ENCODE results near the gene ANGPTL8.

ANGPTL8 gene

GRCh38 chr19:11204076-11204602 is 35.3 kb upstream of the ANGPTL8 start:
- no peak for DNase-seq

DNA sequence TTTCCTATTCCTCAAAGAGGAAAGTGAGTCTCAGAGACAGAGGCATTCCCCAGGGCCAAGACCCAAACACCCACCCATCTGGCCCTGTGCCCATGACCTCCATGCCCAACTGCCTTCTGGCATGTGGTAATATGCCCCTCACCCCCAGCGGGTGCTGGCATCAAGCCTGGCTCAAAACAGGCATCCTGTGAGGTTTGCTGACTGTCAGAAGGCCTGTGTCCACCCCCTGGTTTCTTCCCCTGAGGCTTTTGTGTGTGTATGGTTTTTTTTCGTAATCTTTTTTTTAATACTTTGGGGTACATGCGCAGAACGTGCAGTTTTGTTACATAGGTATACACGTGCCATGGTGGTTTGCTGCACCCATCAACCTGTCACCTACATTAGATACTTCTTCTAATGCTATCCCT is 34.5 kb upstream of the ANGPTL8 start:
- DNase-seq, result no peak

- DNase-seq, result no peak
These were observed 33.4 kb upstream of the ANGPTL8 start for GRCh38 chr19:11205939-11206570.

DNA sequence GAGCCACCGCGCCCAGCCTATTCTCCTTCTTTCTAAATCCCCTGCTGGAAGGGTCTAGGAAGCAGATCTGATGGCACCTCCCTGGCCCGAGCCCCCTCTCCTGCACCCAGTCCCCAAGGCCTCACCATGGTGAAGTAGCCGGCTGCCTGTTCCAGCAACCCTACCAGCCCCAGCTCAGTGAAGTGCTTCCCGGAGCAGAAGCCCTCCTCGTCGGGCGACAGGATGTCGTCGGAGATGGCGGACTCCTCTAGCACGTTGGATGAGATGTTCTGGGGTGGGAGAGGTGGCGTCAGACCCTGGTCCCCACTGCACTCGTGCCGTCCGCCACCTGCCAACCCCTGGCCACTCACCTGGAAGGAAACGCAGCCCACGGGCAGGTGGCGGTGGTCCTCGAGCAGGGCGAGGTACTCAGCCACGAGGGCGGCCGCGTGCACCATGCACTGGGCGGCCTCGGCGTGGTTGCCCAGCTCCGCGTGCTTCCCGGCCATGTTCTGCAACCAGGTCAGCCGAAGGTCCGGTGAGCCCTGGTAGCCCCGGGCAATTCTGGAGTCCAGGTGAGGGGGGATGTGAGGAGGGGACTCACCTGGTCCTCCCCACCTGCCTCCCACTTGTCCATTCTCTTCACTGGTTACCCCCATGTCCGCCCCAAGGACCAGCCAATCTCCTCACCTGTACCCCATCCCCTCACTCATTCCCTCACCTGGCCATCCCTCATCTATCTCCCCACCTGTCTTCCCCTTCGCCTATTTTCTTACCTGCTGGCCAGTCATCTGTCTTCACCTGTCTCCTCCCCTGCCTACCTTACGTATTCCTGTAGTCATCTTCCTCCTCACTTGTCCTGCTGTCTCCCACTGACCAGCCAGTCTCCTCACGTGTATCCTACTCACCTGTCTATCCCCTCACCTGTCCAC is 30.6 kb upstream of the ANGPTL8 start:
- DNase-seq, result no peak

DNA sequence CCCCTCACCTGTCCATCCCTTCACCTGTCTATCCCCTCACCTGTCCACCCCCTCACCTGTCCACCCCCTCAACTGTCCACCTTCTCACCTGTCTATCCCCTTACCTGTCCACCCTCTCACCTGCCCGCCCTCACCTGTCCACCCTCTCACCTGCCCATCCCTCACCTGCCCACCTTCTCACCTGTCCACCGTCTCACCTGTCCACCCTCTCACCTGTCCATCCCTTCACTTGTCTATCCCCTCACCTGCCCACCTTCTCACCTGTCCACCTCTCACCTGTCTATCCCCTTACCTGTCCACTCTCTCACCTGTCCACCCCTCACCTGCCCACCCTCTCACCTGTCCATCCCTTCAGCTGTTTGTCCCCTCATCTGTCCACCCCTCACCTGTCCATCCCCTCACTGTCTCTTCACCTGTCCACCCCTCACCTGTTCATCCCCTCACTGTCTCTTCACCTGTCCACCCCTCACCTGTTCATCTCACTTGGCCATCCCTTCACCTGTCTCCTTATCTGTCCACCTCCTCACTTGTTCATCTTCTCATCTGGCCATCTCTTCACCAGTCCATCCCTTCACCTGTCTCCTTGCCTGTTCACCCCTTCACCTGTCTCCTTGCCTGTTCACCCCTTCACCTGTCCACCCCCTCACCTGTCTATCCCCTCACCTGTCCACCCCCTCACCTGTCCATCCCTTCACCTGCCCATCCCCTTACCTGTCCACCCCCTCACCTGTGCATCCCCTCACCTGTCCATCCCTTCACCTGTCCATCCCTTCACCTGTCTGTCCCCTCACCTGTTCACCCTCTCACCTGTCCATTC is 29.4 kb upstream of the ANGPTL8 start:
- DNase-seq, result no peak

DNA sequence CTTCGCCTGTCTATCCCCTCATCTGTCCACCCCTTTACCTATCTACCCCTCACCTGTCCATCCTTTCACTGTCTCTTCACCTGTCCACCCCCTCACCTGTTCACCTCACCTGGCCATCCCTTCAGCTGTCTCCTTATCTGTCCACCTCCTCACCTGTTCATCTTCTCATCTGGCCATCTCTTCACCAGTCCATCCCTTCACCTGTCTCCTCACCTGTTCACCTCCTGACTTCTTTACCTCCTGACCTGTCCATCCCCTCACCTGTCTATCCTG is 28.8 kb upstream of the ANGPTL8 start:
- no peak for DNase-seq

DNA sequence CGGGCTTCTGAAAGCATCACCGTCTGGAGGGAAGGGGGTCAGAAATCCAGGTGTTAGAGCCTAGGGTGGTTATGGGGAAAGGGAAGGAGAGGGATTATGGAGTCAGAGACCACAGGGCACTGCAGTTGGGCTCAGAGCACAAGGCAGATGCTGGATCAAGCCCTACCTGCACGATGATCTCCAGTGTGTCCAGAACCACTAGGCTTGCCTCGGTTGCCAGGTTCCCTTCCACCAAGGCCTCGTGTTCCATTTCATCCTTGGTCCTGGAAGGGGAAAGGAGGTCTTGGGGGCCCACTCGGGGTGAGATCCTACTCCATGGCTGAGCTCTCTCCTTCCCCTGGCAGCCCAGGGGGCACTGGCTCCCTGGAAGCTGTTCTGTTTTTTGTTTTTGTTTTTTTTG is 25.0 kb upstream of the ANGPTL8 start:
- no peak for DNase-seq

- DNase-seq, result no peak
These were observed 18.3 kb upstream of the ANGPTL8 start for GRCh38 chr19:11221082-11221598.

GRCh38 chr19:11223200-11223599 is 16.2 kb upstream of the ANGPTL8 start:
- no peak for DNase-seq

DNA sequence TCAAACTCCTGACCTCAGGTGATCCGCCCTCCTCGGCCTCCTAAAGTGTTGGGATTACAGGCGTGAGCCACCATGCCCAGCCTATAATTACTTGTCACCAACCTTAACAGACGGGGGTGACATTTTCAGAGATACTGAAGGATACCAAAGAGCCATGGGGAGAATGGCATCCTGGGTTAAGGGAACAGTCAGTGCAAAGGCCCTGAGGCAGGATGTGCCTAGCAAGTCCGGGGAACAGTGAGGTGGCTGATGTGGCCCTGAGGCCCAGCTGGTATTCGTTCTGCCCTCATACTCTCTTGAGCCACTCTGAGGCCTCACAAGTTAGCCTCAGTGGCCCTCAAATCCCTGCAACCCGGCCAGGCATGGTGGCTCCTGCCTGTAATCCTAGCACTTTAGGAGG is 15.0 kb upstream of the ANGPTL8 start:
- DNase-seq, result no peak

DNA sequence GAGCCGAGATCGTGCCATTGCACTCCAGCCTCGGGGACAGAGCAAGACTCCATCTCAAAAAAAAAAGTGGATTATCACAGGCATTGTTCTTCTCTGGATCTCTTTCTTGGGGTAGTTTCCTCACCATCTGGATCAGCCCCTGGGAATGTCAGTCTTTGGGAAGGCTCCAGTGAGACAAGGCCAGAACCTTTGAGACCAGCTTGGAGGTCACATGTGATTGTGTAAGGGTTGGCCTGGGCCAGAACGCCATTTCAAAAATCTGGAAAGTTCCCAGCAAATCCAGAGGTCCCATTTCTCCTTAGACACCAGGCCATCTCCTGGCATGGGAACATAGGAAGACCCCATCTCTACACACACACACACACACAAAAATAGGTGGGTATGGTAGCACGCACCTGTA is 14.2 kb upstream of the ANGPTL8 start:
- DNase-seq, result no peak

- no peak for DNase-seq
These were observed 13.6 kb upstream of the ANGPTL8 start for GRCh38 chr19:11225815-11226214.

- DNase-seq, result no peak
These were observed 12.7 kb upstream of the ANGPTL8 start for GRCh38 chr19:11226716-11227166.

DNA sequence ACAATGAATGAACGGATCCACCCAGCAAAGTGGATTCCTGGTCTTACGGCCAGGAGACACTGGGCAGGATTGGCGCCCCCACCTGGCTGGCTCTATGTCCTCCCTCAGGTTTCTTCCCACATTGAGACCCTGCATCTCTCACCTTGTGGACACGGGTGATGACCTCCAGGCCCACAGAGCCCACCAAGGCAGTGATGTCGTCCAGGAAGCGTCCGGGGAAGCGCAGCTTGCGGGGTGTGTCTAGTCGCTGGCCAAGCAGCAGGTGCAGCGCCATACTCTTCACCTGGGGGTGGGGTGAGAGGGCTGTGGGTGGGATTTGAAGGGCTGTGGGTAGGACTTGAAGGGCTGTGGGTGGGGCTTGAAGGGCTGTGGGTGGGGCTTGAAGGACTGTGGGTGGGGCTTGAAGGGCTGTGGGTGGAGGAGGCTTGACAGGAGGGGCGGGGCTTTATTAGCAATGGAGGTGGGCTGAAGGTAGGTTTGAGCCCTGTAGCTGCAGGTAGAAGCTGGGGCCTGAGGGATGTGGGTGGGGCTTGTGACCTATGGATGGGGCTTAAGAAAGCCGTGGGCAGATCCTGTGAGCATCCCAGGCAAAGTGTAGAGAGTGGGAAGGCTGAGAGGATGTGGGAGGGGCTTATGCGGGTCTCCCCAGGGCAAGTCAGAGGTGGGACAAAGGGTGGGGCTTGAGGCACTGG is 12.1 kb upstream of the ANGPTL8 start:
- no peak for DNase-seq

- DNase-seq, result no peak
These were observed 8.6 kb upstream of the ANGPTL8 start for GRCh38 chr19:11230621-11231386.

DNA sequence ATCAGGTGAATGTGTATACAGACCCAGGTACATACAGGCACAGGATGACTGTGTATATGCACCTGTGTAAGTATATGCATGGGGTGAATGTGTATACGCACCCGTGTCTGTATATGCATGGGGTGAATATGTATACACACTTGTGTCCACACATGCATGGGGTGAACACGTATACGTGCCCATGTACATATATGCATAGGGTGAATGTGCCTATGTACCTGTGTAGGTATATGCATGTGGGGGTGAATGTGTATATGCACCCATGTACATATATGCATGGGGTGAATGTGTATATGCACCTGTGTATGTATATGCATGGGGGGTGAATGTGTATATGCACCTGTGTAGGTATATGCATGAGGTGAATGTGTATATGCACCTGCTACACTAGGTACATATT is 6.9 kb upstream of the ANGPTL8 start:
- DNase-seq, result no peak

DNA sequence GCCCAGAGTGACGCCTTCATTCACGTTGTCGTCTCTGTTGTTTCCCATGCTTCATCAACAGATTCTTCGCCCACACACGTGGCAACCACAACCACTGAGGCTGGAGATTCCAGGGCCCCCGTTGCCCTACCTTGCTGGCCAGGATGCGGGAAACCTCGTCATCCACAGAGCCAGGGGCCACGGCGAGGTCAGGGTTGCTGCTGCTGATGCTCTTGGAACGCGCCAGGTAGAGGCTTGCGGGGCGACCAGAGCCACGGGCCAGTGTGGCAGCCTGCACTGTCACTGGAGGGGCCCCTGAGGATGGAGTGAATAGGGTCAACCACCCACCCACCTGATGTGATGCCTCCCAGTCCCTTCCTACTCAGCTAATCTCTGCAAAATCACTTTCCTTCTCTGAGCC is 6.3 kb upstream of the ANGPTL8 start:
- no peak for DNase-seq

DNA sequence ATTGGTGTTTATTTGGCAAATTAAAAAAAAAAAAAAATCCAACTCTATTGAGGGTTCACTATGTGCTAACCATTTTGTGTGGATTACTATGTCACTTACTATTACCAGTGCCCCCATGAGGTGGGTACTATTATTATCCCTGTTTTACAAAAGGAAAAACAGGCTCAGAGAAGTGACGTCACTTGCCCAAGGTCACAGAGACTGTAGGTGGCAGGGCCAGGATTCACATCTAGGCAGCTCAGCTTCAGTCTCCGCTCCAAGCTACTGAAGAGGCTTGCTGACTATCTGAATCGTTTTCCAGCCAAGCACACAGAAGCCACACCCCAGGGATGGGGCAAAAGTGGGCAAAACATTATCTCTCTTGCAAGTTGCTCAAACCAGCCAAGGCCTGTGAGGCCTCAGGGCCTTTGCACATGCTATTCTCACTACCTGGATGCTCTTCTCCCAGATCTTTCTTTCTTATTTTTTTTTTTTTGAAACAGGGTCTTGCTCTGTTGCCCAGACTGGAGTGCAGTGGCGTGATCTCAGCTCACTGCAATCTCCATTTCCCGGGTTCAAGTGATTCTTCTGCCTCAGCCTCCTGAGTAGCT is 4.8 kb upstream of the ANGPTL8 start:
- DNase-seq, result no peak

GRCh38 chr19:11236324-11237301 is 2.8 kb upstream of the ANGPTL8 start:
- DNase-seq, result no peak

DNA sequence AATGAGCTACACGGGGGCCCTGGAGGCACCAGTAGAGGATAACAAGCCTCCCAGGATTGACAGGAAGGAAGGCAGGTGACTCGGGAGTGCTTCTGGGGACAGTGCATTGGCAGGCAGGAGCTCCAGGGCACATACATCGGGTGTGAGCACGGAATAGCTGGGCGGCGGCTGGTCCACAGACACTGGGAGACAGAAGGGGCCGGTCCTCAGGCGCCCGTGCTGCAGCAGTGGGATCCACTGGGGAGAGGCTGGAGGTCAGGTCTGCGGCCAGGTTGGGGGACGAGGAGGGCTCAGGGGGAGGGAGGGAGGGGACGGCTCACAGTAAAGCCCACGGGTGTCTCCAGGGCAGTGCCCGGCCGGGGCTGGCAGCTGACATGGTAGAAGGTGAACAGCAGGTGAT is 2.1 kb upstream of the ANGPTL8 start:
- no peak for DNase-seq

Measured in NCI-H2081 treated with DMSO at 0.1 percent for 48 hours (cell line).